HEK293 (cell line): ENCODE measurements around the gene ADAMTS9.

Experiments used
- CTCF ChIA-PET: fragments of 350-600 bp; formaldehyde crosslinking; extraction: SDS; loops from one replicate; lab custom pipeline; 2021; ENCODE audit warnings: antibody characterized with exemption; lab: Yijun Ruan, JAX
- POLR2A ChIA-PET: fragments of 300-600 bp; formaldehyde crosslinking; extraction: SDS; loops from one replicate; lab custom pipeline; 2020; ENCODE audit warnings: antibody characterized with exemption, inconsistent platforms; lab: Yijun Ruan, JAX
- H3K27ac ChIP-seq: fragments of 200-500 bp; sonication (Bioruptor generic); 2 replicates; pipeline ENCODE4 v1.5.1; 2014; ENCODE audit warnings: low read depth, low read length, control low read depth, inconsistent platforms; ENCODE audit errors: extremely low read depth
- H3K36me3 ChIP-seq, 2 experiments: fragments of 200-500 bp in 1 of 2; sonication (Bioruptor generic) in 1 of 2; 1 replicate in 1 of 2; 2 replicates in 1 of 2; pipeline ENCODE4 v1.5.1; 2014 to 2017; ENCODE audit warnings: inconsistent platforms in 2 of 2, low read length in 2 of 2; ENCODE audit not compliant: control insufficient read depth in 2 of 2, insufficient read depth in 1 of 2
- H3K4me1 ChIP-seq: fragments of 200-500 bp; sonication (Bioruptor generic); 2 replicates; pipeline ENCODE4 v1.5.1; 2014; ENCODE audit warnings: mild to moderate bottlenecking, low read length, inconsistent platforms; ENCODE audit not compliant: control insufficient read depth, insufficient read depth
- H3K4me3 ChIP-seq: 2 replicates; pipeline ENCODE4 v1.5.1; 2011; ENCODE audit warnings: low read depth, mild to moderate bottlenecking, control low read depth, low read length, moderate library complexity
- H3K9me3 ChIP-seq: fragments of 200-500 bp; sonication (Bioruptor generic); 2 replicates; pipeline ENCODE4 v1.5.1; 2014; ENCODE audit warnings: low read depth, low read length, inconsistent platforms; ENCODE audit not compliant: control insufficient read depth, insufficient read depth
- EGR2 ChIP-seq: fragments of 450-650 bp; formaldehyde crosslinking; IDR thresholded peaks from 2 replicates; pipeline ENCODE4 v1.5.1; 2016; ENCODE audit warnings: low read depth, missing biosample characterization, missing genetic modification characterization
- KLF9 ChIP-seq: fragments of 450-650 bp; formaldehyde crosslinking; IDR thresholded peaks from 2 replicates; pipeline ENCODE4 v1.5.1; 2016; ENCODE audit warnings: missing biosample characterization, missing genetic modification characterization, low read depth
- PATZ1 ChIP-seq: fragments of 450-650 bp; formaldehyde crosslinking; IDR thresholded peaks from 2 replicates; pipeline ENCODE4 v1.5.1; 2016; ENCODE audit warnings: missing biosample characterization, missing genetic modification characterization
- SP7 ChIP-seq: fragments of 450-650 bp; formaldehyde crosslinking; IDR thresholded peaks from 2 replicates; pipeline ENCODE4 v1.5.1; 2016; ENCODE audit warnings: missing biosample characterization, missing genetic modification characterization
- YY1 ChIP-seq: fragments of 450-650 bp; formaldehyde crosslinking; IDR thresholded peaks from 2 replicates; pipeline ENCODE4 v1.5.1; 2018; ENCODE audit warnings: missing biosample characterization, missing genetic modification characterization
- ZBTB11 ChIP-seq: fragments of 450-650 bp; formaldehyde crosslinking; conservative IDR thresholded peaks from 2 replicates; pipeline ENCODE4 v1.5.1; 2016; ENCODE audit warnings: low read depth, missing biosample characterization, missing genetic modification characterization
- ZBTB17 ChIP-seq: fragments of 450-650 bp; formaldehyde crosslinking; IDR thresholded peaks from 2 replicates; pipeline ENCODE4 v1.5.1; 2016; ENCODE audit warnings: missing biosample characterization, missing genetic modification characterization
- ZBTB21 ChIP-seq: fragments of 450-650 bp; formaldehyde crosslinking; IDR thresholded peaks from 2 replicates; pipeline ENCODE4 v1.5.1; 2017; ENCODE audit warnings: missing biosample characterization, missing genetic modification characterization
- ZFHX2 ChIP-seq: fragments of 450-650 bp; formaldehyde crosslinking; conservative IDR thresholded peaks from 2 replicates; pipeline ENCODE4 v1.5.1; 2016; ENCODE audit warnings: missing biosample characterization, missing genetic modification characterization
- ZNF121 ChIP-seq: fragments of 450-650 bp; formaldehyde crosslinking; IDR thresholded peaks from 2 replicates; pipeline ENCODE4 v1.5.1; 2016; ENCODE audit warnings: missing biosample characterization, missing genetic modification characterization
- ZNF138 ChIP-seq: fragments of 450-650 bp; formaldehyde crosslinking; IDR thresholded peaks from 2 replicates; pipeline ENCODE4 v1.5.1; 2016; ENCODE audit warnings: missing biosample characterization, missing genetic modification characterization, borderline replicate concordance
- ZNF140 ChIP-seq: fragments of 450-650 bp; formaldehyde crosslinking; IDR thresholded peaks from 2 replicates; pipeline ENCODE4 v1.5.1; 2016; ENCODE audit warnings: missing biosample characterization, missing genetic modification characterization
- ZNF302 ChIP-seq: fragments of 450-650 bp; formaldehyde crosslinking; IDR thresholded peaks from 2 replicates; pipeline ENCODE4 v1.5.1; 2016; ENCODE audit warnings: missing biosample characterization, missing genetic modification characterization, low read depth
- ZNF449 ChIP-seq: fragments of 450-650 bp; formaldehyde crosslinking; IDR thresholded peaks from 2 replicates; pipeline ENCODE4 v1.5.1; 2017; ENCODE audit warnings: missing biosample characterization, mild to moderate bottlenecking, missing genetic modification characterization, moderate library complexity
- ZNF501 ChIP-seq: fragments of 450-650 bp; formaldehyde crosslinking; IDR thresholded peaks from 2 replicates; pipeline ENCODE4 v1.5.1; 2016; ENCODE audit warnings: missing biosample characterization, missing genetic modification characterization
- ZNF530 ChIP-seq: fragments of 450-650 bp; formaldehyde crosslinking; IDR thresholded peaks from 2 replicates; pipeline ENCODE4 v1.5.1; 2016; ENCODE audit warnings: low read depth, missing biosample characterization, missing genetic modification characterization
- ZNF624 ChIP-seq: fragments of 450-650 bp; formaldehyde crosslinking; IDR thresholded peaks from 2 replicates; pipeline ENCODE4 v1.5.1; 2017; ENCODE audit warnings: missing biosample characterization, missing genetic modification characterization
- ZNF785 ChIP-seq: fragments of 450-650 bp; formaldehyde crosslinking; IDR thresholded peaks from 2 replicates; pipeline ENCODE4 v1.5.1; 2016; ENCODE audit warnings: missing biosample characterization, missing genetic modification characterization
- ZNF791 ChIP-seq: fragments of 450-650 bp; formaldehyde crosslinking; IDR thresholded peaks from 2 replicates; pipeline ENCODE4 v1.5.1; 2016; ENCODE audit warnings: missing biosample characterization, missing genetic modification characterization
- ZSCAN5A ChIP-seq: fragments of 450-650 bp; formaldehyde crosslinking; IDR thresholded peaks from 2 replicates; pipeline ENCODE4 v1.5.1; 2016; ENCODE audit warnings: missing biosample characterization, missing genetic modification characterization

The ADAMTS9 gene

GRCh38 chr3:64685331-64685799 is 2.4 kb downstream of the ADAMTS9 start (continued):
- TF ChIP-seq ZNF449 (no peak), ZNF302 (tag by site-specific recombination) (no peak), ZBTB21 (peak; percentile 23; the same call in 1 of the 2 replicates), ZBTB11 (tag by site-specific recombination) (0 out of 2 replicates have a peak, but pooled peaks have one; percentile 34), ZNF501 (tag by site-specific recombination) (0 out of 2 replicates have a peak, but pooled peaks have one; percentile 37), ZNF624 (tag by site-specific recombination) (no peak), ZNF138 (tag by site-specific recombination) (no peak)

GRCh38 chr3:64684715-64685261 is 3.0 kb downstream of the ADAMTS9 start:
- TF ChIP-seq PATZ1 (tag by site-specific recombination) (peak; percentile 53), EGR2 (tag by site-specific recombination) (peak; percentile 30; the same call in 1 of the 2 replicates), KLF9 (peak; percentile 67), ZNF121 (tag by site-specific recombination) (no peak), ZNF140 (no peak), ZBTB17 (tag by site-specific recombination) (peak; percentile 41), SP7 (tag by site-specific recombination) (0 out of 2 replicates have a peak, but pooled peaks have one; percentile 6), ZNF530 (no peak), ZSCAN5A (tag by site-specific recombination) (no peak), ZFHX2 (peak; percentile 47), YY1 (tag by site-specific recombination) (no peak), ZNF791 (no peak), ZNF785 (no peak)
- Histone ChIP-seq H3K9me3 (no peaks in the 10 kb centered on the region), H3K4me3 (peak overlapping the region; percentile 55), H3K36me3 (peaks cover 0 to 8% of the 10 kb centered on the region in 2 experiments; a peak in 1 of 3 replicates), H3K4me1 (no peaks in the 10 kb centered on the region), H3K27ac (no peak overlapping the region)
- ChIA-PET CTCF (no interaction called here), POLR2A (no interaction called here)
